H1 (cell line): ENCODE measurements around the gene OPA3. TPM values are rescaled to one million over a fixed set of nuclear protein-coding genes. Genes with fewer than 3 reads are reported as not detected.

Experiments
- CTCF ChIA-PET: fragments of 300-600 bp; sonication (Branson Sonifier 250); formaldehyde crosslinking; loops from one replicate; lab custom pipeline; 2021; ENCODE audit not compliant: partially characterized antibody; lab: Charles Lee
- POLR2A ChIA-PET: fragments of 300-600 bp; sonication (Branson Sonifier 250); formaldehyde crosslinking; loops from one replicate; lab custom pipeline; 2021; ENCODE audit warnings: inconsistent platforms; ENCODE audit not compliant: partially characterized antibody; lab: Charles Lee
- DNase-seq, 2 experiments: peaks; one replicate each; pipeline versions ENCODE4 v3.0.0 to v3.0.0-alpha.2; 2010 to 2022; ENCODE audit warnings: low spot score in 2 of 2, low read depth in 1 of 2, mixed read lengths in 1 of 2
- FAIRE-seq: peaks from 2 replicates; lab custom pipeline; 2011; peaks lifted over from hg19 to GRCh38; lab: Jason Lieb, UNC
- H2AFZ ChIP-seq: 2 replicates; pipeline ENCODE4 v1.8.1; 2012; ENCODE audit warnings: low read length, inconsistent platforms
- H2AK5ac ChIP-seq: 2 replicates; pipeline ENCODE4 v1.6.1; 2013; ENCODE audit warnings: low read depth, low read length
- H2BK120ac ChIP-seq: replicated peaks from 2 replicates; pipeline ENCODE3; 2013; ENCODE audit warnings: low read depth, low read length, inconsistent platforms
- H2BK12ac ChIP-seq: 2 replicates; pipeline ENCODE4 v1.6.1; 2013; ENCODE audit warnings: low read depth, low read length
- H2BK15ac ChIP-seq: 2 replicates; pipeline ENCODE4 v1.6.1; 2013; ENCODE audit warnings: low read length
- H2BK20ac ChIP-seq: 2 replicates; pipeline ENCODE4 v1.6.1; 2013; ENCODE audit warnings: low read length
- H2BK5ac ChIP-seq: 2 replicates; pipeline ENCODE4 v1.6.1; 2013; ENCODE audit warnings: low read depth, low read length
- H3K14ac ChIP-seq: 2 replicates; pipeline ENCODE4 v1.6.1; 2013; ENCODE audit warnings: inconsistent platforms; ENCODE audit not compliant: insufficient read length
- H3K18ac ChIP-seq: 2 replicates; pipeline ENCODE4 v1.6.1; 2013; ENCODE audit warnings: low read length; ENCODE audit errors: extremely low read depth
- H3K23ac ChIP-seq: 2 replicates; pipeline ENCODE4 v1.6.1; 2013; ENCODE audit warnings: inconsistent platforms; ENCODE audit not compliant: insufficient read length
- H3K23me2 ChIP-seq: 2 replicates; pipeline ENCODE4 v1.6.1; 2013; ENCODE audit warnings: low read depth, low read length
- H3K27ac ChIP-seq: 2 replicates; pipeline ENCODE4 v1.6.1; 2011; ENCODE audit warnings: low read depth, low read length, inconsistent platforms
- H3K27me3 ChIP-seq, 4 experiments: replicated peaks in 1 of 4; 1 replicate in 1 of 4; 2 replicates in 3 of 4; pipeline versions ENCODE4 v1.6.1 to v1.8.1; 2011 to 2013; ENCODE audit warnings: low read length in 3 of 4, mild to moderate bottlenecking in 3 of 4, inconsistent platforms in 2 of 4, mixed read lengths in 2 of 4, moderate library complexity in 1 of 4; ENCODE audit not compliant: control insufficient read depth in 3 of 4, insufficient read depth in 3 of 4; ENCODE audit errors: extremely low read depth in 1 of 4
- H3K36me3 ChIP-seq, 4 experiments: 2 replicates each; pipeline versions ENCODE4 v1.6.1 to v1.8.1; 2011 to 2013; ENCODE audit warnings: mild to moderate bottlenecking in 4 of 4, low read length in 3 of 4, moderate library complexity in 2 of 4, control low read depth in 1 of 4, inconsistent platforms in 1 of 4; ENCODE audit not compliant: insufficient read depth in 4 of 4, control insufficient read depth in 2 of 4
- H3K4ac ChIP-seq: replicated peaks from 2 replicates; pipeline ENCODE3; 2013; ENCODE audit warnings: low read length, low read depth, mixed read lengths, inconsistent platforms; ENCODE audit not compliant: insufficient read length
- H3K4me1 ChIP-seq, 4 experiments: replicated peaks in 1 of 4; 1 replicate in 1 of 4; 2 replicates in 3 of 4; pipeline versions ENCODE4 v1.6.1 to v1.8.1; 2011 to 2013; ENCODE audit warnings: low read length in 3 of 4, inconsistent platforms in 2 of 4, mixed read lengths in 1 of 4; ENCODE audit not compliant: insufficient read depth in 4 of 4, control insufficient read depth in 3 of 4
- H3K4me2 ChIP-seq, 2 experiments: 2 replicates each; pipeline versions ENCODE4 v1.6.1 to v1.8.1; 2011 to 2013; ENCODE audit warnings: low read depth in 2 of 2, low read length in 2 of 2, control low read depth in 1 of 2, inconsistent platforms in 1 of 2, mild to moderate bottlenecking in 1 of 2; ENCODE audit not compliant: insufficient read depth in 1 of 2
- H3K4me3 ChIP-seq, 4 experiments: fragments of 200-600, 300-600 bp in 1 of 4; sonication (generic), shearing (Covaris generic), sonication (Bioruptor Twin) in 1 of 4; 2 replicates each; pipeline versions ENCODE4 v1.5.1 to v1.8.1; 2011 to 2016; ENCODE audit warnings: low read length in 4 of 4, low read depth in 3 of 4, control low read depth in 2 of 4, inconsistent platforms in 2 of 4, mild to moderate bottlenecking in 2 of 4, mixed read lengths in 1 of 4, moderate library complexity in 1 of 4; ENCODE audit not compliant: insufficient read depth in 2 of 4; ENCODE audit errors: extremely low read depth in 1 of 4
- H3K56ac ChIP-seq: replicated peaks from 2 replicates; pipeline ENCODE3; 2013; ENCODE audit warnings: low read depth, mild to moderate bottlenecking, mixed read lengths, low read length, inconsistent platforms; ENCODE audit not compliant: insufficient read length
- H3K79me1 ChIP-seq: 2 replicates; pipeline ENCODE4 v1.6.1; 2013; ENCODE audit warnings: low read depth, low read length, control low read depth
- H3K79me2 ChIP-seq, 2 experiments: 2 replicates each; pipeline versions ENCODE4 v1.6.1 to v1.8.1; 2012 to 2013; ENCODE audit warnings: low read length in 2 of 2, mild to moderate bottlenecking in 2 of 2, inconsistent platforms in 1 of 2; ENCODE audit not compliant: insufficient read depth in 2 of 2, control insufficient read depth in 1 of 2
- H3K9ac ChIP-seq, 4 experiments: replicated peaks in 1 of 4; 1 replicate in 1 of 4; 2 replicates in 3 of 4; pipeline versions ENCODE4 v1.6.1 to v1.8.1; 2011 to 2013; ENCODE audit warnings: low read depth in 3 of 4, low read length in 3 of 4, control low read depth in 2 of 4, mild to moderate bottlenecking in 2 of 4, moderate library complexity in 2 of 4, inconsistent platforms in 1 of 4; ENCODE audit errors: extremely low read depth in 1 of 4
- H3K9me3 ChIP-seq, 2 experiments: 2 replicates each; pipeline versions ENCODE4 v1.6.1 to v1.8.1; 2012 to 2013; ENCODE audit warnings: mild to moderate bottlenecking in 2 of 2, moderate library complexity in 2 of 2, control low read depth in 1 of 2, inconsistent platforms in 1 of 2, low read depth in 1 of 2, low read length in 1 of 2, mixed read lengths in 1 of 2; ENCODE audit not compliant: insufficient read depth in 2 of 2
- H4K20me1 ChIP-seq, 2 experiments: replicated peaks in 1 of 2; 2 replicates each; pipeline versions ENCODE3 to v1.8.1; 2011 to 2013; ENCODE audit warnings: inconsistent platforms in 2 of 2, low read length in 2 of 2, mild to moderate bottlenecking in 1 of 2; ENCODE audit not compliant: insufficient read depth in 2 of 2, control insufficient read depth in 1 of 2
- H4K5ac ChIP-seq: 2 replicates; pipeline ENCODE4 v1.6.1; 2013; ENCODE audit warnings: low read length, low read depth, mixed read lengths, inconsistent platforms; ENCODE audit not compliant: insufficient read length
- H4K8ac ChIP-seq: 2 replicates; pipeline ENCODE4 v1.8.0; 2013; ENCODE audit warnings: mild to moderate bottlenecking, moderate library complexity, low read length, inconsistent platforms; ENCODE audit not compliant: insufficient read depth; ENCODE audit errors: extremely low read depth
- H4K91ac ChIP-seq: replicated peaks from 2 replicates; pipeline ENCODE3; 2013; ENCODE audit warnings: low read length, mixed read lengths, inconsistent platforms; ENCODE audit not compliant: insufficient read length
- EP300 ChIP-seq, 2 experiments: IDR thresholded peaks; 1 replicate in 1 of 2; 2 replicates in 1 of 2; pipeline ENCODE4 v1.6.1; 2011 to 2012; ENCODE audit warnings: low read depth in 2 of 2, low read length in 2 of 2, mild to moderate bottlenecking in 2 of 2, borderline replicate concordance in 1 of 2, inconsistent platforms in 1 of 2, moderate library complexity in 1 of 2
- HDAC2 ChIP-seq, 2 experiments: fragments of 300-600 bp in 1 of 2; sonication (generic) in 1 of 2; IDR thresholded peaks; 2 replicates each; pipeline ENCODE4 v1.6.1; 2011 to 2012; ENCODE audit warnings: low read depth in 2 of 2, low read length in 2 of 2, mild to moderate bottlenecking in 2 of 2, moderate library complexity in 2 of 2, borderline replicate concordance in 1 of 2, inconsistent platforms in 1 of 2
- MAFK ChIP-seq: IDR thresholded peaks from 2 replicates; pipeline ENCODE4 v1.6.1; 2012; ENCODE audit warnings: low read depth, mild to moderate bottlenecking, improper control_type of control experiment, low read length
- MAX ChIP-seq: IDR thresholded peaks from 2 replicates; pipeline ENCODE4 v1.6.1; 2012; ENCODE audit warnings: inconsistent platforms
- NANOG ChIP-seq: IDR thresholded peaks from 2 replicates; pipeline ENCODE4 v1.6.1; 2011; ENCODE audit warnings: low read length, low read depth, mild to moderate bottlenecking, inconsistent platforms; ENCODE audit not compliant: insufficient read depth, poor library complexity, severe bottlenecking
- ZNF274 ChIP-seq: IDR thresholded peaks from 2 replicates; pipeline ENCODE4 v1.7.0; 2012; ENCODE audit warnings: low read length, borderline replicate concordance; ENCODE audit errors: extremely low read depth
- WGBS, 2 experiments: shearing (Covaris generic) in 1 of 2; methylation state at CpG; one replicate each; pipeline versions ENCODE4 v1.1.6 to v1.1.7; 2013 to 2015; ENCODE audit warnings: low lambda C conversion rate in 2 of 2, mixed read lengths in 2 of 2, inconsistent platforms in 1 of 2, low coverage in 1 of 2, missing lambda C conversion rate in 1 of 2; ENCODE audit not compliant: insufficient replicate concordance in 2 of 2, insufficient coverage in 1 of 2, insufficient read length in 1 of 2; ENCODE audit errors: extremely low coverage in 1 of 2, missing lambda C conversion rate in 1 of 2; 5-methylcytosine and 5-hydroxymethylcytosine counted together
- polyA plus RNA-seq, 7 experiments: library from polyadenylated mRNA; depleted of rRNA in 3 of 7; stranded (reverse) in 5 of 7; unstranded in 2 of 7; fragments of >200 nt in 5 of 7; fragments of 200-250 nt in 2 of 7; gene quantifications; 1 replicate in 5 of 7; 2 replicates in 1 of 7; 4 replicates in 1 of 7; pipeline versions ENCODE4 v1.2.1 to v1.2.3, GENCODE V29; 2011 to 2013; ENCODE audit warnings: missing spikeins in 2 of 7, mixed read lengths in 2 of 7
- total RNA-seq: library from RNA; stranded (reverse); fragmentation: NEBNext Ultra II Directional; extraction: Animal tissue kit (Norgen Biotek cat#: 25700); gene quantifications from 2 replicates; pipeline ENCODE4 v1.2.1, GENCODE V29; 2021

Gene OPA3
- total and polyA plus RNA-seq, 2 of the 8 experiments (the other 6 are each of a cell fraction or from before 2014, with no cell fraction given): 12.5 to 14.5 TPM

- TF ChIP-seq MAX (peak; percentile 22; the same call in 1 of the 2 replicates), NANOG (no peak), EP300 (IDR thresholded peaks at IDR 0.05; ENCODE audit: borderline replicate concordance in 1 of 2, low read depth in 2 of 2, low read length in 2 of 2) (no peak), ZNF274 (no peak), HDAC2 (IDR thresholded peaks at IDR 0.05; ENCODE audit: borderline replicate concordance in 1 of 2, low read depth in 2 of 2, low read length in 2 of 2) (0 out of 4 replicates have a peak, but pooled peaks of 1 of the 2 experiments have one; percentile 5), MAFK (no peak)
- H3K9me3 ChIP-seq: no peaks in the 10 kb centered on the region
- H4K20me1 ChIP-seq: peaks cover 0 to 2% of the 10 kb centered on the region in 2 experiments
- H3K9ac ChIP-seq: no peak overlapping the region
- no peak for FAIRE-seq
- no peaks in the 10 kb centered on the region for H3K36me3 ChIP-seq
- H3K27ac ChIP-seq: peak overlapping the region; percentile 24; the same call in 1 of the 2 replicates
- no peak overlapping the region for H3K14ac ChIP-seq
- H3K4me3 ChIP-seq: no peak overlapping the region
- H4K8ac ChIP-seq: no peak overlapping the region
- peaks cover 4 to 5% (median 4%) of the 10 kb centered on the region in 4 experiments for H3K4me1 ChIP-seq
- peak overlapping the region; percentile 52 to 53 for H3K4me2 ChIP-seq
- H3K23ac ChIP-seq: no peak overlapping the region
- peak overlapping the region; percentile 71 for H3K18ac ChIP-seq
- H2AFZ ChIP-seq: no peak overlapping the region
- peak overlapping the region; percentile 84; the same call in 1 of the 2 replicates for H2AK5ac ChIP-seq
- H3K79me2 ChIP-seq: no peaks in the 10 kb centered on the region
- peak; percentile 53 to 58 for DNase-seq
- peaks cover 2% of the 10 kb centered on the region; the same call in 1 of the 2 replicates for H3K79me1 ChIP-seq
- 58% methylated on average over 1 of the region's 5 CpGs; no CpG with 5 or more reads in 1 of the 2 experiments for WGBS, 2 experiments
- H2BK15ac ChIP-seq: 0 out of 2 replicates have a peak overlapping the region, but pooled peaks have one; percentile 88
- ChIA-PET CTCF (interaction anchor here (0.9 to 8.1 kb wide), 4 partner anchors 11 to 79 kb away, joined by 3 to 79 read pairs (median 6); no protein-coding TSS in a partner anchor), POLR2A (interaction anchor here (1.0 to 1.4 kb wide), 2 partner anchors 10 to 56 kb away, joined by 3 read pairs; partner anchors contain the start of gene VASP)
- no peaks in the 10 kb centered on the region for H3K27me3 ChIP-seq
- H3K23me2 ChIP-seq: no peaks in the 10 kb centered on the region
- H4K5ac ChIP-seq: no peak overlapping the region
- H2BK20ac ChIP-seq: no peak overlapping the region; the same call in 1 of the 2 replicates
- H2BK12ac ChIP-seq: peak overlapping the region; percentile 85
- no peak overlapping the region for H3K4ac ChIP-seq
- peak overlapping the region; percentile 94 for H2BK5ac ChIP-seq
- H4K91ac ChIP-seq: peak overlapping the region; percentile 12
- H2BK120ac ChIP-seq: no peak overlapping the region
- no peak overlapping the region for H3K56ac ChIP-seq
Observed at GRCh38 chr19:45564131-45564780, 20.3 kb downstream of the OPA3 start.
